Measurements from ENCODE around the gene CELA2B.
"Not testable (repeated sequence)": the region's sequence is repeated elsewhere in the genome, so short reads cannot be mapped to it uniquely, and the experiment has no call there.

CELA2B gene

GRCh38 chr1:15475752-15476314 is at the start of gene CELA2B:
CELA2B (plus strand) TSS chr1:15476104; CDS start chr1:15476126, 22 bp downstream.
- Mint-ChIP-seq H3K4me1 (ENCODE audit: low read depth) (no peaks in the 10 kb centered on the region), H3K9me3 (no peaks in the 10 kb centered on the region), H3K36me3 (ENCODE audit: low read depth) (no peaks in the 10 kb centered on the region), H3K27me3 (ENCODE audit: low read depth) (no peaks in the 10 kb centered on the region), H3K4me3 (no peak within 1 kb of the TSS), H3K27ac (no peak within 1 kb of the TSS)

GRCh38 chr1:15426492-15427279 is 49.2 kb upstream of the CELA2B start:
- Mint-ChIP-seq H3K36me3 (ENCODE audit: low read depth) (peaks cover 18% of the 10 kb centered on the region), H3K4me3 (no peak overlapping the region), H3K9me3 (no peaks in the 10 kb centered on the region), H3K27ac (no peak overlapping the region), H3K4me1 (ENCODE audit: low read depth) (peaks cover 15% of the 10 kb centered on the region), H3K27me3 (ENCODE audit: low read depth) (no peaks in the 10 kb centered on the region)

- H3K9me3 Mint-ChIP-seq: no peaks in the 10 kb centered on the region
- H3K27ac Mint-ChIP-seq: no peak overlapping the region
- H3K4me1 Mint-ChIP-seq (ENCODE audit: low read depth): peaks cover 13% of the 10 kb centered on the region
- no peaks in the 10 kb centered on the region for H3K27me3 Mint-ChIP-seq (ENCODE audit: low read depth)
- no peak overlapping the region for H3K4me3 Mint-ChIP-seq
- peaks cover 18% of the 10 kb centered on the region for H3K36me3 Mint-ChIP-seq (ENCODE audit: low read depth)
Measured at GRCh38 chr1:15427280-15427666, 48.6 kb upstream of the CELA2B start.

GRCh38 chr1:15428252-15428651 is 47.7 kb upstream of the CELA2B start:
- Mint-ChIP-seq H3K4me1 (ENCODE audit: low read depth) (peaks cover 13% of the 10 kb centered on the region), H3K36me3 (ENCODE audit: low read depth) (peaks cover 18% of the 10 kb centered on the region)
- not testable (repeated sequence) for H3K27me3 Mint-ChIP-seq (ENCODE audit: low read depth); H3K4me3 Mint-ChIP-seq; H3K9me3 Mint-ChIP-seq; H3K27ac Mint-ChIP-seq

GRCh38 chr1:15428815-15429435 is 47.0 kb upstream of the CELA2B start:
- Mint-ChIP-seq H3K4me1 (ENCODE audit: low read depth) (peaks cover 13% of the 10 kb centered on the region), H3K9me3 (no peaks in the 10 kb centered on the region), H3K36me3 (ENCODE audit: low read depth) (peaks cover 18% of the 10 kb centered on the region), H3K4me3 (no peak overlapping the region), H3K27ac (no peak overlapping the region), H3K27me3 (ENCODE audit: low read depth) (no peaks in the 10 kb centered on the region)

GRCh38 chr1:15429701-15430149 is 46.2 kb upstream of the CELA2B start:
- H3K27ac Mint-ChIP-seq: no peak overlapping the region
- H3K27me3 Mint-ChIP-seq (ENCODE audit: low read depth): no peaks in the 10 kb centered on the region
- H3K9me3 Mint-ChIP-seq: no peaks in the 10 kb centered on the region
- H3K36me3 Mint-ChIP-seq (ENCODE audit: low read depth): peaks cover 18% of the 10 kb centered on the region
- H3K4me1 Mint-ChIP-seq (ENCODE audit: low read depth): peaks cover 10% of the 10 kb centered on the region
- H3K4me3 Mint-ChIP-seq: no peak overlapping the region

GRCh38 chr1:15430787-15431570 is 44.9 kb upstream of the CELA2B start:
- no peak overlapping the region for H3K27ac Mint-ChIP-seq
- H3K4me1 Mint-ChIP-seq (ENCODE audit: low read depth): peaks cover 8% of the 10 kb centered on the region
- peaks cover 17% of the 10 kb centered on the region for H3K36me3 Mint-ChIP-seq (ENCODE audit: low read depth)

GRCh38 chr1:15431571-15431948 is 44.3 kb upstream of the CELA2B start:
- Mint-ChIP-seq H3K27me3 (ENCODE audit: low read depth) (no peaks in the 10 kb centered on the region), H3K4me3 (no peak overlapping the region), H3K4me1 (ENCODE audit: low read depth) (peaks cover 4% of the 10 kb centered on the region), H3K27ac (no peak overlapping the region), H3K9me3 (no peaks in the 10 kb centered on the region), H3K36me3 (ENCODE audit: low read depth) (peaks cover 11% of the 10 kb centered on the region)

More at GRCh38 chr1:15430787-15431570, 44.9 kb upstream of the CELA2B start:
- H3K4me3 Mint-ChIP-seq: no peak overlapping the region
- no peaks in the 10 kb centered on the region for H3K9me3 Mint-ChIP-seq
- no peaks in the 10 kb centered on the region for H3K27me3 Mint-ChIP-seq (ENCODE audit: low read depth)

GRCh38 chr1:15432324-15432723 is 43.6 kb upstream of the CELA2B start:
- H3K27me3 Mint-ChIP-seq (ENCODE audit: low read depth): no peaks in the 10 kb centered on the region
- H3K9me3 Mint-ChIP-seq: no peaks in the 10 kb centered on the region
- H3K4me3 Mint-ChIP-seq: no peak overlapping the region
- peaks cover 9% of the 10 kb centered on the region for H3K36me3 Mint-ChIP-seq (ENCODE audit: low read depth)
- peaks cover 2% of the 10 kb centered on the region for H3K4me1 Mint-ChIP-seq (ENCODE audit: low read depth)
- no peak overlapping the region for H3K27ac Mint-ChIP-seq

GRCh38 chr1:15433471-15433870 is 42.4 kb upstream of the CELA2B start:
- Mint-ChIP-seq H3K27me3 (ENCODE audit: low read depth) (no peaks in the 10 kb centered on the region), H3K4me1 (ENCODE audit: low read depth) (peaks cover 2% of the 10 kb centered on the region), H3K36me3 (ENCODE audit: low read depth) (peaks cover 5% of the 10 kb centered on the region), H3K4me3 (no peak overlapping the region), H3K27ac (no peak overlapping the region), H3K9me3 (no peaks in the 10 kb centered on the region)

- not testable (repeated sequence) for H3K36me3 Mint-ChIP-seq (ENCODE audit: low read depth); H3K4me3 Mint-ChIP-seq; H3K27me3 Mint-ChIP-seq (ENCODE audit: low read depth); H3K4me1 Mint-ChIP-seq (ENCODE audit: low read depth); H3K9me3 Mint-ChIP-seq; H3K27ac Mint-ChIP-seq
Measured at GRCh38 chr1:15434739-15435138, 41.2 kb upstream of the CELA2B start.

- no peak overlapping the region for H3K27ac Mint-ChIP-seq
- no peaks in the 10 kb centered on the region for H3K36me3 Mint-ChIP-seq (ENCODE audit: low read depth)
- H3K9me3 Mint-ChIP-seq: no peaks in the 10 kb centered on the region
- H3K4me1 Mint-ChIP-seq (ENCODE audit: low read depth): no peaks in the 10 kb centered on the region
- no peak overlapping the region for H3K4me3 Mint-ChIP-seq
- no peaks in the 10 kb centered on the region for H3K27me3 Mint-ChIP-seq (ENCODE audit: low read depth)
Measured at GRCh38 chr1:15435239-15436077, 40.4 kb upstream of the CELA2B start.

- H3K9me3 Mint-ChIP-seq: no peaks in the 10 kb centered on the region
- H3K36me3 Mint-ChIP-seq (ENCODE audit: low read depth): no peaks in the 10 kb centered on the region
- no peaks in the 10 kb centered on the region for H3K27me3 Mint-ChIP-seq (ENCODE audit: low read depth)
- H3K4me1 Mint-ChIP-seq (ENCODE audit: low read depth): no peaks in the 10 kb centered on the region
- no peak overlapping the region for H3K4me3 Mint-ChIP-seq
- H3K27ac Mint-ChIP-seq: no peak overlapping the region
Measured at GRCh38 chr1:15436881-15437442, 38.9 kb upstream of the CELA2B start.
